Activated naive CD8-positive, alpha-beta T cell treated with anti-CD3 and anti-CD28 coated beads for 36 hours (primary cell): ENCODE results near the gene NOS1AP. TPM values are rescaled to one million over a fixed set of nuclear protein-coding genes. Genes with fewer than 3 reads are reported as not detected.

Source experiments
- DNase-seq: peaks from one replicate; pipeline ENCODE4 v3.0.0; 2021
- H3K27ac Mint-ChIP-seq: one replicate; pipeline ENCODE4 v1.8.0; 2022; ENCODE audit warnings: mild to moderate bottlenecking, moderate library complexity, mixed read lengths
- H3K27me3 Mint-ChIP-seq: one replicate; pipeline ENCODE4 v1.8.0; 2022; ENCODE audit warnings: mild to moderate bottlenecking, mixed read lengths
- H3K36me3 Mint-ChIP-seq: one replicate; pipeline ENCODE4 v1.8.0; 2021; ENCODE audit warnings: mild to moderate bottlenecking, mixed read lengths
- H3K4me1 Mint-ChIP-seq: one replicate; pipeline ENCODE4 v1.8.0; 2021; ENCODE audit warnings: mixed read lengths
- H3K4me3 Mint-ChIP-seq: one replicate; pipeline ENCODE4 v1.8.0; 2022; ENCODE audit warnings: mild to moderate bottlenecking, moderate library complexity, mixed read lengths
- H3K9me3 Mint-ChIP-seq: one replicate; pipeline ENCODE4 v1.8.0; 2022; ENCODE audit warnings: mixed read lengths
- total RNA-seq, 2 experiments: library from RNA; stranded (reverse); gene quantifications; one replicate each; pipeline ENCODE4 v1.2.3, GENCODE V29; 2021

NOS1AP gene
- total RNA-seq, 2 experiments from 2014 or later: 0.14 to 0.21 TPM

GRCh38 chr1:162131400-162132321 is 62.2 kb downstream of the NOS1AP start:
- no peak for DNase-seq
- no peak overlapping the region for H3K4me3 Mint-ChIP-seq
- no peaks in the 10 kb centered on the region for H3K9me3 Mint-ChIP-seq
- no peaks in the 10 kb centered on the region for H3K36me3 Mint-ChIP-seq
- no peaks in the 10 kb centered on the region for H3K4me1 Mint-ChIP-seq
- peaks cover 30% of the 10 kb centered on the region for H3K27me3 Mint-ChIP-seq
- H3K27ac Mint-ChIP-seq: no peak overlapping the region

- DNase-seq: no peak
- Mint-ChIP-seq H3K36me3 (no peaks in the 10 kb centered on the region), H3K27me3 (peaks cover 35% of the 10 kb centered on the region), H3K4me1 (no peaks in the 10 kb centered on the region), H3K9me3 (no peaks in the 10 kb centered on the region), H3K27ac (no peak overlapping the region), H3K4me3 (no peak overlapping the region)
These were observed 64.1 kb downstream of the NOS1AP start for GRCh38 chr1:162133566-162133965.

GRCh38 chr1:162134646-162135045 is 65.2 kb downstream of the NOS1AP start:
- Mint-ChIP-seq H3K4me1 (no peaks in the 10 kb centered on the region), H3K9me3 (no peaks in the 10 kb centered on the region), H3K36me3 (no peaks in the 10 kb centered on the region), H3K4me3 (no peak overlapping the region), H3K27ac (no peak overlapping the region), H3K27me3 (peaks cover 32% of the 10 kb centered on the region)
- DNase-seq: no peak

GRCh38 chr1:162135271-162135775 is 65.8 kb downstream of the NOS1AP start:
- Mint-ChIP-seq H3K9me3 (no peaks in the 10 kb centered on the region), H3K27me3 (peaks cover 31% of the 10 kb centered on the region), H3K4me3 (no peak overlapping the region), H3K36me3 (no peaks in the 10 kb centered on the region), H3K4me1 (no peaks in the 10 kb centered on the region), H3K27ac (no peak overlapping the region)
- no peak for DNase-seq

- Mint-ChIP-seq H3K4me3 (no peak overlapping the region), H3K27ac (no peak overlapping the region), H3K4me1 (no peaks in the 10 kb centered on the region), H3K36me3 (no peaks in the 10 kb centered on the region), H3K27me3 (peaks cover 36% of the 10 kb centered on the region), H3K9me3 (no peaks in the 10 kb centered on the region)
- DNase-seq: no peak
These were observed 67.3 kb downstream of the NOS1AP start for GRCh38 chr1:162136760-162137159.

GRCh38 chr1:162137179-162137960 is 67.9 kb downstream of the NOS1AP start:
- DNase-seq: no peak
- Mint-ChIP-seq H3K36me3 (no peaks in the 10 kb centered on the region), H3K27me3 (peaks cover 36% of the 10 kb centered on the region), H3K9me3 (no peaks in the 10 kb centered on the region), H3K4me3 (no peak overlapping the region), H3K27ac (no peak overlapping the region), H3K4me1 (no peaks in the 10 kb centered on the region)

GRCh38 chr1:162138112-162138511 is 68.6 kb downstream of the NOS1AP start:
- no peaks in the 10 kb centered on the region for H3K9me3 Mint-ChIP-seq
- DNase-seq: no peak
- peaks cover 33% of the 10 kb centered on the region for H3K27me3 Mint-ChIP-seq
- no peaks in the 10 kb centered on the region for H3K4me1 Mint-ChIP-seq
- no peak overlapping the region for H3K4me3 Mint-ChIP-seq
- no peaks in the 10 kb centered on the region for H3K36me3 Mint-ChIP-seq
- H3K27ac Mint-ChIP-seq: no peak overlapping the region

GRCh38 chr1:162138599-162139181 is 69.2 kb downstream of the NOS1AP start:
- peaks cover 33% of the 10 kb centered on the region for H3K27me3 Mint-ChIP-seq
- no peak for DNase-seq
- H3K27ac Mint-ChIP-seq: no peak overlapping the region
- H3K36me3 Mint-ChIP-seq: no peaks in the 10 kb centered on the region
- H3K4me1 Mint-ChIP-seq: no peaks in the 10 kb centered on the region
- no peaks in the 10 kb centered on the region for H3K9me3 Mint-ChIP-seq
- no peak overlapping the region for H3K4me3 Mint-ChIP-seq

- H3K4me3 Mint-ChIP-seq: no peak overlapping the region
- H3K36me3 Mint-ChIP-seq: no peaks in the 10 kb centered on the region
These were observed 69.7 kb downstream of the NOS1AP start for GRCh38 chr1:162139211-162139610.

GRCh38 chr1:162141281-162142054 is 72.0 kb downstream of the NOS1AP start:
- Mint-ChIP-seq H3K27me3 (peaks cover 23% of the 10 kb centered on the region), H3K36me3 (no peaks in the 10 kb centered on the region), H3K9me3 (no peaks in the 10 kb centered on the region), H3K4me1 (no peaks in the 10 kb centered on the region), H3K27ac (no peak overlapping the region), H3K4me3 (no peak overlapping the region)
- no peak for DNase-seq

More at GRCh38 chr1:162139211-162139610, 69.7 kb downstream of the NOS1AP start:
- H3K27ac Mint-ChIP-seq: no peak overlapping the region
- no peaks in the 10 kb centered on the region for H3K9me3 Mint-ChIP-seq
- no peaks in the 10 kb centered on the region for H3K4me1 Mint-ChIP-seq
- DNase-seq: no peak
- peaks cover 33% of the 10 kb centered on the region for H3K27me3 Mint-ChIP-seq

- H3K27me3 Mint-ChIP-seq: peaks cover 18% of the 10 kb centered on the region
- no peaks in the 10 kb centered on the region for H3K9me3 Mint-ChIP-seq
- no peaks in the 10 kb centered on the region for H3K36me3 Mint-ChIP-seq
- H3K4me3 Mint-ChIP-seq: no peak overlapping the region
- no peak overlapping the region for H3K27ac Mint-ChIP-seq
- DNase-seq: no peak
- no peaks in the 10 kb centered on the region for H3K4me1 Mint-ChIP-seq
These were observed 73.5 kb downstream of the NOS1AP start for GRCh38 chr1:162142968-162143367.

GRCh38 chr1:162144268-162144667 is 74.8 kb downstream of the NOS1AP start:
- Mint-ChIP-seq H3K27me3 (peaks cover 16% of the 10 kb centered on the region), H3K27ac (no peak overlapping the region), H3K36me3 (no peaks in the 10 kb centered on the region)

GRCh38 chr1:162144853-162145252 is 75.4 kb downstream of the NOS1AP start:
- Mint-ChIP-seq H3K4me3 (no peak overlapping the region), H3K36me3 (no peaks in the 10 kb centered on the region), H3K9me3 (no peaks in the 10 kb centered on the region), H3K27ac (no peak overlapping the region), H3K27me3 (peaks cover 14% of the 10 kb centered on the region), H3K4me1 (no peaks in the 10 kb centered on the region)
- no peak for DNase-seq

More at GRCh38 chr1:162144268-162144667, 74.8 kb downstream of the NOS1AP start:
- DNase-seq: no peak
- H3K4me1 Mint-ChIP-seq: no peaks in the 10 kb centered on the region
- H3K4me3 Mint-ChIP-seq: no peak overlapping the region
- H3K9me3 Mint-ChIP-seq: no peaks in the 10 kb centered on the region

GRCh38 chr1:162145280-162145965 is 75.9 kb downstream of the NOS1AP start:
- no peak overlapping the region for H3K27ac Mint-ChIP-seq
- H3K36me3 Mint-ChIP-seq: no peaks in the 10 kb centered on the region
- no peak overlapping the region for H3K4me3 Mint-ChIP-seq
- no peaks in the 10 kb centered on the region for H3K4me1 Mint-ChIP-seq
- peaks cover 14% of the 10 kb centered on the region for H3K27me3 Mint-ChIP-seq
- DNase-seq: no peak
- H3K9me3 Mint-ChIP-seq: no peaks in the 10 kb centered on the region
